Fibroblast of upper back skin (primary cell): Measurements from ENCODE around the gene ACTL8.

Experiments
- DNase-seq: peaks from one replicate; pipeline ENCODE4 v3.0.0-alpha.2; 2013

ACTL8 gene

GRCh38 chr1:17755120-17755519 is at the start of gene ACTL8:
Gene ACTL8, plus strand, starts transcription at chr1:17755333. Its CDS starts 67,676 bp downstream, at chr1:17823009.
- DNase-seq: no peak

GRCh38 chr1:17706445-17706844 is 48.7 kb upstream of the ACTL8 start:
- DNase-seq: no peak

GRCh38 chr1:17709981-17710380 is 45.2 kb upstream of the ACTL8 start:
- DNase-seq: no peak

GRCh38 chr1:17710889-17711576 is 44.1 kb upstream of the ACTL8 start:
- DNase-seq: no peak

- DNase-seq: no peak
Measured at GRCh38 chr1:17711577-17711910, 43.6 kb upstream of the ACTL8 start.

- no peak for DNase-seq
Measured at GRCh38 chr1:17711941-17712340, 43.2 kb upstream of the ACTL8 start.

GRCh38 chr1:17713993-17714392 is 41.1 kb upstream of the ACTL8 start:
- no peak for DNase-seq

GRCh38 chr1:17717594-17718535 is 37.3 kb upstream of the ACTL8 start:
- no peak for DNase-seq

GRCh38 chr1:17719874-17720273 is 35.3 kb upstream of the ACTL8 start:
- DNase-seq: peak; percentile 27

- DNase-seq: no peak
Measured at GRCh38 chr1:17721444-17721843, 33.7 kb upstream of the ACTL8 start.

- DNase-seq: no peak
Measured at GRCh38 chr1:17723684-17724083, 31.4 kb upstream of the ACTL8 start.

- DNase-seq: no peak
Measured at GRCh38 chr1:17724150-17724549, 31.0 kb upstream of the ACTL8 start.

- DNase-seq: no peak
Measured at GRCh38 chr1:17725084-17725719, 29.9 kb upstream of the ACTL8 start.

- no peak for DNase-seq
Measured at GRCh38 chr1:17725811-17726582, 29.1 kb upstream of the ACTL8 start.

- DNase-seq: no peak
Measured at GRCh38 chr1:17728123-17728712, 26.9 kb upstream of the ACTL8 start.

- no peak for DNase-seq
Measured at GRCh38 chr1:17729248-17729647, 25.9 kb upstream of the ACTL8 start.

- no peak for DNase-seq
Measured at GRCh38 chr1:17729909-17730308, 25.2 kb upstream of the ACTL8 start.

GRCh38 chr1:17731460-17731859 is 23.7 kb upstream of the ACTL8 start:
- DNase-seq: no peak

GRCh38 chr1:17732475-17732874 is 22.7 kb upstream of the ACTL8 start:
- peak; percentile 66 for DNase-seq

- DNase-seq: no peak
Measured at GRCh38 chr1:17733661-17734060, 21.5 kb upstream of the ACTL8 start.

GRCh38 chr1:17734609-17735008 is 20.5 kb upstream of the ACTL8 start:
- DNase-seq: no peak

- no peak for DNase-seq
Measured at GRCh38 chr1:17735348-17735747, 19.8 kb upstream of the ACTL8 start.

- DNase-seq: no peak
Measured at GRCh38 chr1:17735793-17736192, 19.3 kb upstream of the ACTL8 start.
